ENCODE measurements around the gene PVALB. TPM values are rescaled to one million over a fixed set of nuclear protein-coding genes. Genes with fewer than 3 reads are reported as not detected.

PVALB gene
- polyA plus RNA-seq, 3 donors, result 0.65 TPM; not detected in 2

DNA sequence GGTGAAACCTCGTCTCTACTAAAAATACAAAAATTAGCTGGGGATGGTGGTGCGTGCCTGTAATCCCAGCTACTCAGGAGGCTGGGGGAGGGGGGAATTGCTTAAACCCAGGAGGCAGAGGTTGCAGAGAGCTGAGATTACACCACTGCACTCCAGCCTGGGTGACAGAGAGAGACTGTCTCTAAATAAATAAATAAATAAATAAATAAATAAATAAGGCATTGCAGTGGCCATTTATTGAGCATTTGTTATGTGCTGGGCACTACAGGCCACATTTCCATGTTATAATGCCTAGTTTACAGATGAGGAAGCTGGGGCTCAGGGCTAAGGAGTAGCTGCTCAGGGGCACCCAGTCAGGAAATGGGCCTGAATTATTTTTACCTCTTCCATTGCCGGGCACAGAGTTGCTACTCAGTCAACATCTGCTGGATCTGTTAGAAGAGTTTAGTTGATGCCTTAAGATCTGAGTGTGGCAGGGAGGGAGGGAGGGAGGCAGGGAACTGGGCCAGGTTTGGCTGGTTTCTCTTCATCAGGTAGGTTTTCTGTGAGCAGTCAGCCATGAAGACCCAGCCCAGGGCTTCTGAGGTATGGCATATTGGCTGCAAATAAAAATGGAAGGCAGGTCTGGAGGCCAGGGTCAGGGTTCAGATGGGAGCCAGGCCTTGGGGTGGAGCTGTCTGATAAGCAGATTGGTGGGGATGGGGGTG lies 5.6 kb downstream of the PVALB start:
- H3K27ac ChIP-seq (ENCODE audit: low read depth in 1 of 2, low read length in 2 of 2), result no peak overlapping the region
- no peak overlapping the region for H3K4me2 ChIP-seq (replicated peaks; ENCODE audit: extremely low read depth, low read length, poor library complexity, severe bottlenecking)
- H4K20me1 ChIP-seq (ENCODE audit: insufficient read depth, low read length), result no peaks in the 10 kb centered on the region
- whole genome bisulfite sequencing (ENCODE audit: insufficient coverage), result no CpG with 5 or more reads among the region's 3 CpGs
- Mint-ChIP-seq H3K27me3 (ENCODE audit: low read depth in 3 of 3) (peaks cover 45 to 54% (median 51%) of the 10 kb centered on the region in 3 donors), H3K4me1 (peaks cover 8% of the 10 kb centered on the region), H3K36me3 (no peaks in the 10 kb centered on the region), H3K4me3 (no peak overlapping the region), H3K9me3 (peaks cover 0 to 2% (median 0%) of the 10 kb centered on the region in 7 donors), H3K27ac (no peak overlapping the region)
- H3K9me3 ChIP-seq (replicated peaks in 1 of 2; ENCODE audit: control insufficient read depth in 1 of 2, insufficient read depth in 1 of 2, low read length in 2 of 2), result peaks cover 0 to 8% of the 10 kb centered on the region in 2 donors
- intact Hi-C loops (cut with micrococcal nuclease), result no loop called here
- no peak overlapping the region for H2AFZ ChIP-seq (ENCODE audit: insufficient read depth, low read depth, low read length, poor library complexity, severe bottlenecking)
- peaks cover 19 to 36% of the 10 kb centered on the region in 2 donors for H3K27me3 ChIP-seq (ENCODE audit: control insufficient read depth in 2 of 2, insufficient read depth in 2 of 2, low read length in 2 of 2)
- H3K4me1 ChIP-seq (ENCODE audit: control insufficient read depth in 1 of 2, insufficient read depth in 2 of 2, low read length in 2 of 2), result peaks cover 9 to 10% of the 10 kb centered on the region in 2 donors
- H3K9ac ChIP-seq (ENCODE audit: insufficient read depth, low read length, poor library complexity, severe bottlenecking), result no peak overlapping the region
- no peak overlapping the region for H3K4me3 ChIP-seq (replicated peaks in 1 of 3; ENCODE audit: low read depth in 2 of 3, low read length in 3 of 3)
- no peaks in the 10 kb centered on the region for H3K79me2 ChIP-seq (ENCODE audit: insufficient read depth, low read length)
- no peak for TF ChIP-seq CTCF (IDR thresholded peaks at IDR 0.05)
- DNase-seq, result no peak
- H3K36me3 ChIP-seq (replicated peaks in 1 of 2; ENCODE audit: control insufficient read depth in 1 of 2, insufficient read depth in 2 of 2, low read length in 2 of 2), result no peaks in the 10 kb centered on the region

DNA sequence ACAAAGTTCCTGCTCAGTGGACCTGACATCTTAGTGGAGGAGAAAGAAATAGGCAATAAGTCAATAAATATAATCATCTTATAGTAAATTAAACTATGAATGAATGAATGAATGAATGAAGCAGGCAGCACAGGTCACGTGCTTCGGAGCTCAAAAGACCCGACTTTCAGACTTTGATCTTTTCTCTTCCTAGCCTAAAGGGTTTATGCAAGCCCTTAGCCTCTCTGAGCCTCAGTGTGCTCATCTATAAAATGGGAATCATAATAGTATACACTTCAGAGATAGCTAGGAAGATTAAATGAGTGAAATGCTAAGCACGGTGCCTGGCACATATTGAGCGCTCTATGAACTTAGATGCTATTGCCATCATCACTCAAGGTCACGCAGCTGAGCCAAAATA lies 7.5 kb downstream of the PVALB start:
- Histone ChIP-seq H3K79me2 (ENCODE audit: insufficient read depth, low read length) (no peaks in the 10 kb centered on the region), H3K36me3 (replicated peaks in 1 of 2; ENCODE audit: control insufficient read depth in 1 of 2, insufficient read depth in 2 of 2, low read length in 2 of 2) (no peaks in the 10 kb centered on the region), H2AFZ (ENCODE audit: insufficient read depth, low read depth, low read length, poor library complexity, severe bottlenecking) (no peak overlapping the region), H3K4me3 (replicated peaks in 1 of 3; ENCODE audit: low read depth in 2 of 3, low read length in 3 of 3) (no peak overlapping the region), H3K4me1 (ENCODE audit: control insufficient read depth in 1 of 2, insufficient read depth in 2 of 2, low read length in 2 of 2) (peaks cover 9% of the 10 kb centered on the region in 2 donors), H3K4me2 (replicated peaks; ENCODE audit: extremely low read depth, low read length, poor library complexity, severe bottlenecking) (no peak overlapping the region), H3K27ac (ENCODE audit: low read depth in 1 of 2, low read length in 2 of 2) (no peak overlapping the region), H4K20me1 (ENCODE audit: insufficient read depth, low read length) (no peaks in the 10 kb centered on the region), H3K9ac (ENCODE audit: insufficient read depth, low read length, poor library complexity, severe bottlenecking) (no peak overlapping the region), H3K27me3 (ENCODE audit: control insufficient read depth in 2 of 2, insufficient read depth in 2 of 2, low read length in 2 of 2) (peaks cover 5 to 28% of the 10 kb centered on the region in 2 donors), H3K9me3 (replicated peaks in 1 of 2; ENCODE audit: control insufficient read depth in 1 of 2, insufficient read depth in 1 of 2, low read length in 2 of 2) (no peaks in the 10 kb centered on the region)
- Mint-ChIP-seq H3K27me3 (ENCODE audit: low read depth in 3 of 3) (peaks cover 34 to 47% (median 40%) of the 10 kb centered on the region in 3 donors), H3K4me3 (no peak overlapping the region), H3K9me3 (no peaks in the 10 kb centered on the region), H3K36me3 (no peaks in the 10 kb centered on the region), H3K27ac (no peak overlapping the region), H3K4me1 (peaks cover 8% of the 10 kb centered on the region)
- no CpG with 5 or more reads among the region's 6 CpGs for WGBS (ENCODE audit: insufficient coverage)
- intact Hi-C loops (cut with micrococcal nuclease), result no loop called here
- TF ChIP-seq CTCF (IDR thresholded peaks at IDR 0.05), result no peak
- DNase-seq, result no peak

Measured in CD14-positive monocyte (primary cell).